ENCODE measurements around the gene ZNF101. TPM values are rescaled to one million over a fixed set of nuclear protein-coding genes. Genes with fewer than 3 reads are reported as not detected.

Gene ZNF101
- total RNA-seq, 1 donor from 2014 or later: 9.3 TPM

- DNase-seq (ENCODE audit: low spot score) (no peak), ATAC-seq (no peak)
- intact Hi-C loops (cut with DNase I): no loop called here
These were observed 31.5 kb upstream of the ZNF101 start for GRCh38 chr19:19637186-19637522.

GRCh38 chr19:19637523-19638251 is 31.0 kb upstream of the ZNF101 start:
- ATAC-seq: no peak
- intact Hi-C loops (cut with DNase I): no loop called here

GRCh38 chr19:19642506-19643157 is 26.0 kb upstream of the ZNF101 start:
- ATAC-seq (peak; percentile 4), DNase-seq (ENCODE audit: low spot score) (no peak)
- intact Hi-C loops (cut with DNase I): loop anchor here (2.0 kb wide), 1 partner anchor 110 kb away; no protein-coding TSS in a partner anchor

More at GRCh38 chr19:19637523-19638251, 31.0 kb upstream of the ZNF101 start:
- peak; percentile 54 for DNase-seq (ENCODE audit: low spot score)

GRCh38 chr19:19643158-19644053 is 25.2 kb upstream of the ZNF101 start, which contains the start of gene GMIP:
Gene GMIP, minus strand, starts transcription at chr19:19643657. Its CDS starts 128 bp downstream, at chr19:19643529.
- DNase-seq (ENCODE audit: low spot score) (peak; percentile 91), ATAC-seq (peak; percentile 80)
- intact Hi-C loops (cut with DNase I): loop anchor here (2.0 kb wide), 1 partner anchor 111 kb away; no protein-coding TSS in a partner anchor

GRCh38 chr19:19644054-19644388 is 24.6 kb upstream of the ZNF101 start:
- DNase-seq (ENCODE audit: low spot score): no peak
- no peak for ATAC-seq
- intact Hi-C loops (cut with DNase I): no loop called here

GRCh38 chr19:19645233-19645870 is 23.3 kb upstream of the ZNF101 start:
- no peak for ATAC-seq
- intact Hi-C loops (cut with DNase I): no loop called here
- no peak for DNase-seq (ENCODE audit: low spot score)

- DNase-seq (ENCODE audit: low spot score): peak; percentile 56
- ATAC-seq: no peak
- intact Hi-C loops (cut with DNase I): no loop called here
These were observed 21.4 kb upstream of the ZNF101 start for GRCh38 chr19:19647037-19647835.

- no peak for ATAC-seq
- intact Hi-C loops (cut with DNase I): no loop called here
- no peak for DNase-seq (ENCODE audit: low spot score)
These were observed 19.5 kb upstream of the ZNF101 start for GRCh38 chr19:19649155-19649554.

GRCh38 chr19:19649580-19649995 is 19.1 kb upstream of the ZNF101 start:
- intact Hi-C loops (cut with DNase I): no loop called here
- ATAC-seq (no peak), DNase-seq (ENCODE audit: low spot score) (no peak)

- no peak for ATAC-seq
- DNase-seq (ENCODE audit: low spot score): no peak
- intact Hi-C loops (cut with DNase I): no loop called here
These were observed 18.3 kb upstream of the ZNF101 start for GRCh38 chr19:19650331-19650730.

- ATAC-seq (no peak), DNase-seq (ENCODE audit: low spot score) (peak; percentile 61)
- intact Hi-C loops (cut with DNase I): no loop called here
These were observed 17.6 kb upstream of the ZNF101 start for GRCh38 chr19:19651076-19651475.

- intact Hi-C loops (cut with DNase I): no loop called here
- peak; percentile 57 for DNase-seq (ENCODE audit: low spot score)
- no peak for ATAC-seq
These were observed 15.9 kb upstream of the ZNF101 start for GRCh38 chr19:19652482-19653295.

- ATAC-seq (no peak), DNase-seq (ENCODE audit: low spot score) (no peak)
- intact Hi-C loops (cut with DNase I): no loop called here
These were observed 15.0 kb upstream of the ZNF101 start for GRCh38 chr19:19653597-19654147.

GRCh38 chr19:19654441-19654840 is 14.2 kb upstream of the ZNF101 start:
- intact Hi-C loops (cut with DNase I): no loop called here
- ATAC-seq (no peak), DNase-seq (ENCODE audit: low spot score) (no peak)

GRCh38 chr19:19655051-19655594 is 13.5 kb upstream of the ZNF101 start:
- intact Hi-C loops (cut with DNase I): no loop called here
- no peak for DNase-seq (ENCODE audit: low spot score)
- no peak for ATAC-seq

GRCh38 chr19:19655641-19656343 is 12.8 kb upstream of the ZNF101 start:
- DNase-seq (ENCODE audit: low spot score): no peak
- no peak for ATAC-seq
- intact Hi-C loops (cut with DNase I): no loop called here

Data from sciatic nerve (tissue), 2 donors.